Fibroblast of lung (primary cell): ENCODE results near the gene UAP1L1.

Source experiments
- CTCF ChIP-seq, 2 donors: IDR thresholded peaks in 1 of 2; conservative IDR thresholded peaks in 1 of 2; 1 replicate in 1 of 2; 2 replicates in 1 of 2; pipeline ENCODE4 v1.5.1; 2011 to 2012; ENCODE audit warnings: low read length in 2 of 2, control low read depth in 1 of 2, inconsistent platforms in 1 of 2, low read depth in 1 of 2, mild to moderate bottlenecking in 1 of 2
- EZH2 ChIP-seq: IDR thresholded peaks from 2 replicates; pipeline ENCODE4 v1.5.1; 2012; ENCODE audit warnings: low read length, control low read depth, mild to moderate bottlenecking; ENCODE audit errors: missing control alignments

- TF ChIP-seq CTCF (conservative IDR thresholded peaks at IDR 0.05 in 1 of 2, IDR thresholded peaks at IDR 0.05 in 1 of 2; ENCODE audit: low read depth in 1 of 2, low read length in 2 of 2) (peak; percentile 88 to 91), EZH2 (no peak)
These were observed 42.4 kb upstream of the UAP1L1 start for GRCh38 chr9:137034709-137035506.
